GM10248 (cell line): Measurements from ENCODE around the gene NUPR1.

Experiments
- CTCF ChIA-PET: fragments of 300-600 bp; sonication (Branson Sonifier 250); formaldehyde crosslinking; extraction: SDS; loops from one replicate; lab custom pipeline; 2021; ENCODE audit warnings: antibody characterized with exemption; lab: Yijun Ruan, JAX
- POLR2A ChIA-PET: fragments of 350-650 bp; sonication (Branson Sonifier 250); formaldehyde crosslinking; extraction: SDS; loops from one replicate; lab custom pipeline; 2020; ENCODE audit warnings: antibody characterized with exemption; lab: Yijun Ruan, JAX
- DNase-seq: peaks from one replicate; pipeline ENCODE4 v3.0.0; 2012; ENCODE audit errors: extremely low spot score
- TF ChIP-seq, protein P1 (sequence below): IDR thresholded peaks from 2 replicates; pipeline ENCODE4 v1.5.1; 2012; ENCODE audit warnings: mild to moderate bottlenecking, low read depth; ENCODE audit errors: extremely low read depth, missing control alignments, control extremely low read depth

Gene NUPR1

GRCh38 chr16:28526201-28527099 is 12.3 kb downstream of the NUPR1 start:
- POLR2A ChIA-PET, result no interaction called here
- CTCF ChIA-PET, result interaction anchor here (1.0 kb wide), 1 partner anchor 10 kb away, joined by 3 read pairs; no protein-coding TSS in a partner anchor

GRCh38 chr16:28524681-28525171 is 14.0 kb downstream of the NUPR1 start:
- no peak for DNase-seq
- TF ChIP-seq, protein P1, sequence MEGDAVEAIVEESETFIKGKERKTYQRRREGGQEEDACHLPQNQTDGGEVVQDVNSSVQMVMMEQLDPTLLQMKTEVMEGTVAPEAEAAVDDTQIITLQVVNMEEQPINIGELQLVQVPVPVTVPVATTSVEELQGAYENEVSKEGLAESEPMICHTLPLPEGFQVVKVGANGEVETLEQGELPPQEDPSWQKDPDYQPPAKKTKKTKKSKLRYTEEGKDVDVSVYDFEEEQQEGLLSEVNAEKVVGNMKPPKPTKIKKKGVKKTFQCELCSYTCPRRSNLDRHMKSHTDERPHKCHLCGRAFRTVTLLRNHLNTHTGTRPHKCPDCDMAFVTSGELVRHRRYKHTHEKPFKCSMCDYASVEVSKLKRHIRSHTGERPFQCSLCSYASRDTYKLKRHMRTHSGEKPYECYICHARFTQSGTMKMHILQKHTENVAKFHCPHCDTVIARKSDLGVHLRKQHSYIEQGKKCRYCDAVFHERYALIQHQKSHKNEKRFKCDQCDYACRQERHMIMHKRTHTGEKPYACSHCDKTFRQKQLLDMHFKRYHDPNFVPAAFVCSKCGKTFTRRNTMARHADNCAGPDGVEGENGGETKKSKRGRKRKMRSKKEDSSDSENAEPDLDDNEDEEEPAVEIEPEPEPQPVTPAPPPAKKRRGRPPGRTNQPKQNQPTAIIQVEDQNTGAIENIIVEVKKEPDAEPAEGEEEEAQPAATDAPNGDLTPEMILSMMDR, result peak; percentile 5
- POLR2A ChIA-PET, result no interaction called here
- CTCF ChIA-PET, result no interaction called here

More at GRCh38 chr16:28526201-28527099, 12.3 kb downstream of the NUPR1 start:
- TF ChIP-seq, protein P1, result no peak
- no peak for DNase-seq

DNA sequence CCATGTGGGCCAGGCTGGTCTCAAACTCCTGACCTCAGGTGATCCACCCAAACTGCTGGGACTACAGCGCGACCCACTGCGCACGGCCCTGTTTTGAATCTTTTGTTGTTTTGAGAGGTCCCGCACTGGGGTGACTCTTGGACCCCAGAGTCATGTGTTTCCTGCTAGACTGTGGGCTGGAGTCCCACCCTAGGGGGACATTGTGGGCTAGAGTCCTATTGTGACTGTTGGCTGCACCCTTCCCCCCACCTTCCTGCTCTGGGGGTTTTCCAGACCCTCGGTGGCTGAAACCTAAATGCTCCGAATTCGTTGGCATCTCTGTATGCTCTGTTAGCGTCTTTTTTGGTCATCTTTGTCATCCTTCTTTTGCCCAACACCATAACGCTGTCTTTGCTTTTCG is 16.0 kb downstream of the NUPR1 start:
- TF ChIP-seq, protein P1, result no peak
- ChIA-PET POLR2A (no interaction called here), CTCF (no interaction called here)
- no peak for DNase-seq

DNA sequence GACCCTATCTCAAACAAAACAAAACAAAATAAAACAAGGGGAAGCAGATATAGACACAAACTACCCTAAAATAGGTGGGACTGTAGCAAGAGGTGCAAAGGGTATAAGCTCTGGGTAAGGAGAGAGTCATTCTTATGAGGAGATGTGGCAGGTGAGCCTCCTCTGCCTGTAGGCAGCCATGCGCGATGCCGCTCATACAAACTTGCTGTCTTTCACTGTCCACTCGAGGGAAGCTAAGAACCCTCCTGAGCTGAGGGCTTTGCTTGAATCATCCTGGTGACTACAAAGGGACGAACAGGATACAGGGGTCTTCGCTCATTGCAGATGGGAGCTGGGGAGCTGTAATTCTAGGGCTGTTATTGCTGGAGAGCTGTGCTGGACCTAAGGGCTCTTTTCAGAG is 17.3 kb downstream of the NUPR1 start:
- CTCF ChIA-PET, result interaction anchor here (1.6 kb wide), 1 partner anchor 8 kb away, joined by 6 read pairs; no protein-coding TSS in a partner anchor
- TF ChIP-seq, protein P1, result no peak
- DNase-seq, result no peak
- POLR2A ChIA-PET, result no interaction called here

GRCh38 chr16:28520672-28521071 is 18.1 kb downstream of the NUPR1 start:
- no peak for DNase-seq
- ChIA-PET POLR2A (no interaction called here), CTCF (interaction anchor here (1.6 kb wide), 1 partner anchor 9 kb away, joined by 6 read pairs; no protein-coding TSS in a partner anchor)
- TF ChIP-seq, protein P1, result no peak

DNA sequence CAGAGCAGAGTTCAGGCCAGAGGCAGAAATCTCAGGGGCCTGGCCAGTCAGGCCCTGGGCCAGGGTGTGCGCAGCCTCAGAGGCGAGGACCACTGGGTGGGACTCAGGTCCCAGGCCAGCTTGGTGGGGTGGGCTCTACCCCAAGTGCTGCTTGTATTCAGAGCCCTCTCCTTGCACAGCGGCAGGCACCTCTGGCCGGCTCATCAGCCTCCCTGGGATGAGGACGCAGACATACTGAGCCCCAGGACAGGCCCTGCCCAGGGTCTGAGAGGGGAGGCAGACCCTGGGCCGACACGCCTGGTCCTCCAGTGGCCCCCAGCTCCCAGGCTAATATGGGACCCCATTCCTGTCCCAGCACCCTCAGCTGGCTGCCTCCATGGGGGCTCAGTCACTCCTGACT is 24.5 kb downstream of the NUPR1 start:
- DNase-seq, result no peak
- ChIA-PET CTCF (no interaction called here), POLR2A (no interaction called here)
- TF ChIP-seq, protein P1, result no peak
